GM23248 (cell line): ENCODE data around the gene BATF.

ENCODE experiments used
- EZH2 ChIP-seq: fragments of 200-600 bp; sonication (generic); IDR thresholded peaks from 2 replicates; pipeline ENCODE4 v1.6.1; 2018; ENCODE audit warnings: antibody characterized with exemption, mild to moderate bottlenecking; ENCODE audit not compliant: insufficient read depth, poor library complexity, severe bottlenecking
- EZH2phosphoT487 ChIP-seq: fragments of 200-600 bp; sonication (generic); IDR thresholded peaks from 2 replicates; pipeline ENCODE4 v1.6.1; 2018; ENCODE audit warnings: antibody characterized with exemption, moderate library complexity, mild to moderate bottlenecking, low read depth; ENCODE audit not compliant: insufficient read depth

DNA sequence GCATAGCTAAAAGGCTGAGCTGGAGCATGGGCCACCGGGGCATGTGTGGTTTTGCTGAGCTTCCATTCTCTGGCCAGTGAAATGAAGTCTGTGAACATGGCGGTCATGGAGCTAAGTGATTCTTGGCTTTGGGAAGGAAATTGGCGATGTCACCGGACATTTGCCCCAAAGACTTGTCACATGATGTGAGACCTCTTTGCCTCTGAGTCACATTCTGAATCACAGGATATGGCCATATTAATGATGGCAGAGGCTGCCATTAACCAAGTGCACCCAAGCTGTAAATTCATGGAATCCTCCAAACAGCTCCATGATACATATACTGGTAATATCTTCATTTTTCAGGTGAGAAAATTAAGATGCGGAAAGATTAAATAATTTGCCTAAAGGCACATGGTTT lies 27.4 kb upstream of the BATF start:
- TF ChIP-seq EZH2phosphoT487 = no peak
- TF ChIP-seq EZH2 = no peak
